Thoracic aorta (tissue), 2 donors: Measurements from ENCODE around the gene RUNX1. TPM values are rescaled to one million over a fixed set of nuclear protein-coding genes. Genes with fewer than 3 reads are reported as not detected.

Experiments
- ATAC-seq: fragments of 150-250 bp; one replicate; pipeline ENCODE4 v1.8.0; 2017; ENCODE audit warnings: low read depth; ENCODE audit not compliant: insufficient number of reproducible peaks, low FRiP score
- DNase-seq: peaks from one replicate; pipeline ENCODE4 v3.0.0-alpha.2; 2020; ENCODE audit warnings: low spot score
- H3K27ac ChIP-seq, 2 donors: fragments of 200-600 bp; sonication (generic); 1 replicate in 1 of 2; 2 replicates in 1 of 2; pipeline ENCODE4 v1.5.1; 2016; ENCODE audit warnings: mild to moderate bottlenecking in 2 of 2, moderate library complexity in 2 of 2
- H3K27me3 ChIP-seq: fragments of 200-600 bp; sonication (generic); replicated peaks from 2 replicates; pipeline ENCODE4 v1.6.0; 2016; ENCODE audit warnings: mild to moderate bottlenecking; ENCODE audit not compliant: insufficient read depth
- H3K36me3 ChIP-seq: fragments of 200-600 bp; sonication (generic); one replicate; pipeline ENCODE4 v1.5.1; 2016
- H3K4me1 ChIP-seq, 2 donors: fragments of 200-600 bp; sonication (generic); 1 replicate in 1 of 2; 2 replicates in 1 of 2; pipeline versions ENCODE4 v1.5.1 to v1.6.0; 2016; ENCODE audit warnings: low read depth in 2 of 2, mild to moderate bottlenecking in 1 of 2; ENCODE audit not compliant: control insufficient read depth in 1 of 2
- H3K4me3 ChIP-seq: fragments of 200-600 bp; sonication (generic); 2 replicates; pipeline ENCODE4 v1.5.1; 2016; ENCODE audit warnings: mild to moderate bottlenecking
- H3K9me3 ChIP-seq: fragments of 200-600 bp; sonication (generic); 2 replicates; pipeline ENCODE4 v1.5.1; 2016
- CTCF ChIP-seq: fragments of 200-600 bp; sonication (generic); IDR thresholded peaks from one replicate; pipeline ENCODE4 v1.5.1; 2019; ENCODE audit warnings: antibody characterized with exemption
- total RNA-seq, 2 donors: library from RNA; depleted of rRNA; stranded (reverse); fragments of >200 nt; gene quantifications; one replicate each; pipeline versions ENCODE4 v1.1.0 to v1.2.3, GENCODE V29; 2016

RUNX1 gene
- total RNA-seq, 2 donors from 2014 or later: 47.4 to 64.7 TPM

- H3K4me1 ChIP-seq: no peaks in the 10 kb centered on the region
- DNase-seq (no peak), ATAC-seq (no peak)
- H3K9me3 ChIP-seq: no peaks in the 10 kb centered on the region
- H3K4me3 ChIP-seq: no peak overlapping the region
- TF ChIP-seq CTCF: no peak
- H3K27ac ChIP-seq: no peak overlapping the region
- no peaks in the 10 kb centered on the region for H3K27me3 ChIP-seq
- H3K36me3 ChIP-seq: no peaks in the 10 kb centered on the region
These were observed 139.4 kb downstream of the RUNX1 start for GRCh38 chr21:34909492-34910292.

GRCh38 chr21:34908419-34909055 is 140.6 kb downstream of the RUNX1 start:
- H3K9me3 ChIP-seq: no peaks in the 10 kb centered on the region
- no peak overlapping the region for H3K27ac ChIP-seq
- no peaks in the 10 kb centered on the region for H3K4me1 ChIP-seq
- no peak for ATAC-seq
- DNase-seq: no peak
- H3K4me3 ChIP-seq: no peak overlapping the region
- H3K27me3 ChIP-seq: no peaks in the 10 kb centered on the region
- H3K36me3 ChIP-seq: no peaks in the 10 kb centered on the region
- TF ChIP-seq CTCF: no peak

GRCh38 chr21:34907461-34908418 is 141.4 kb downstream of the RUNX1 start:
- Histone ChIP-seq H3K27me3 (no peaks in the 10 kb centered on the region), H3K4me1 (no peaks in the 10 kb centered on the region), H3K27ac (no peak overlapping the region), H3K9me3 (no peaks in the 10 kb centered on the region), H3K36me3 (no peaks in the 10 kb centered on the region), H3K4me3 (no peak overlapping the region)
- no peak for DNase-seq
- ATAC-seq: no peak
- TF ChIP-seq CTCF: no peak

- ATAC-seq: no peak
- H3K9me3 ChIP-seq: no peaks in the 10 kb centered on the region
- H3K4me3 ChIP-seq: no peak overlapping the region
- no peaks in the 10 kb centered on the region for H3K27me3 ChIP-seq
- no peaks in the 10 kb centered on the region for H3K36me3 ChIP-seq
- no peak for TF ChIP-seq CTCF
- H3K4me1 ChIP-seq: no peaks in the 10 kb centered on the region
- H3K27ac ChIP-seq: no peak overlapping the region
- no peak for DNase-seq
These were observed 142.7 kb downstream of the RUNX1 start for GRCh38 chr21:34906401-34906800.

GRCh38 chr21:34905218-34905537 is 143.9 kb downstream of the RUNX1 start:
- TF ChIP-seq CTCF: no peak
- Histone ChIP-seq H3K9me3 (no peaks in the 10 kb centered on the region), H3K4me1 (no peaks in the 10 kb centered on the region), H3K4me3 (no peak overlapping the region), H3K27me3 (no peaks in the 10 kb centered on the region), H3K36me3 (no peaks in the 10 kb centered on the region), H3K27ac (no peak overlapping the region)
- ATAC-seq (no peak), DNase-seq (no peak)
